WTC11 (cell line): Measurements from ENCODE around the gene FAM50A. TPM values are rescaled to one million over a fixed set of nuclear protein-coding genes. Genes with fewer than 3 reads are reported as not detected.

Experiments used
- AFF4 ChIP-seq: sonication (generic); formaldehyde crosslinking; IDR thresholded peaks from 2 replicates; pipeline ENCODE4 v1.8.1; 2023; ENCODE audit warnings: mild to moderate bottlenecking, missing genetic modification reagents, borderline replicate concordance
- E2F4 ChIP-seq: sonication (generic); formaldehyde crosslinking; IDR thresholded peaks from 2 replicates; pipeline ENCODE4 v1.8.1; 2022; ENCODE audit warnings: low read depth, mild to moderate bottlenecking, moderate library complexity, missing genetic modification reagents, borderline replicate concordance
- EMX1 ChIP-seq: fragments of 250-450 bp; sonication (Bioruptor Pico); IDR thresholded peaks from 2 replicates; pipeline ENCODE4 v1.8.0; 2021; ENCODE audit warnings: mild to moderate bottlenecking
- FOXK1 ChIP-seq: sonication (generic); formaldehyde crosslinking; IDR thresholded peaks from 2 replicates; pipeline ENCODE4 v1.8.0; 2022; ENCODE audit warnings: mild to moderate bottlenecking, moderate library complexity, missing genetic modification reagents
- GABPB1 ChIP-seq: sonication (generic); formaldehyde crosslinking; IDR thresholded peaks from 2 replicates; pipeline ENCODE4 v1.8.1; 2023; ENCODE audit warnings: mild to moderate bottlenecking, missing genetic modification reagents
- JAZF1 ChIP-seq: fragments of 250-450 bp; sonication (Bioruptor Pico); IDR thresholded peaks from 2 replicates; pipeline ENCODE4 v1.9.0; 2021; ENCODE audit warnings: moderate library complexity, mild to moderate bottlenecking, inconsistent platforms
- JUN ChIP-seq: sonication (generic); formaldehyde crosslinking; IDR thresholded peaks from 2 replicates; pipeline ENCODE4 v1.8.0; 2023; ENCODE audit warnings: mild to moderate bottlenecking, missing genetic modification reagents
- MLX ChIP-seq: sonication (generic); formaldehyde crosslinking; IDR thresholded peaks from 2 replicates; pipeline ENCODE4 v1.8.1; 2023; ENCODE audit warnings: mild to moderate bottlenecking, missing genetic modification reagents, moderate library complexity
- MXD4 ChIP-seq: fragments of 250-450 bp; sonication (Bioruptor Pico); IDR thresholded peaks from 2 replicates; pipeline ENCODE4 v1.8.0; 2021; ENCODE audit warnings: mild to moderate bottlenecking, moderate library complexity, borderline replicate concordance
- NFE2L1 ChIP-seq: sonication (generic); formaldehyde crosslinking; IDR thresholded peaks from 2 replicates; pipeline ENCODE4 v1.8.1; 2023; ENCODE audit warnings: missing genetic modification reagents
- NFYB ChIP-seq: sonication (generic); formaldehyde crosslinking; conservative IDR thresholded peaks from 2 replicates; pipeline ENCODE4 v1.8.0; 2022; ENCODE audit warnings: low read depth, missing genetic modification reagents
- NR2C2 ChIP-seq: sonication (generic); formaldehyde crosslinking; IDR thresholded peaks from 2 replicates; pipeline ENCODE4 v1.8.0; 2022; ENCODE audit warnings: mild to moderate bottlenecking, missing genetic modification reagents
- OVOL2 ChIP-seq: fragments of 250-450 bp; sonication (Bioruptor Pico); IDR thresholded peaks from 2 replicates; pipeline ENCODE4 v1.9.0; 2021; ENCODE audit warnings: mild to moderate bottlenecking, borderline replicate concordance
- RORB ChIP-seq: fragments of 250-450 bp; sonication (Bioruptor Pico); IDR thresholded peaks from 2 replicates; pipeline ENCODE4 v1.9.0; 2021; ENCODE audit warnings: mild to moderate bottlenecking
- TP53 ChIP-seq: sonication (generic); formaldehyde crosslinking; IDR thresholded peaks from 2 replicates; pipeline ENCODE4 v1.8.1; 2023; ENCODE audit warnings: mild to moderate bottlenecking, missing genetic modification reagents
- ZNF263 ChIP-seq: sonication (generic); formaldehyde crosslinking; IDR thresholded peaks from 2 replicates; pipeline ENCODE4 v1.8.1; 2022; ENCODE audit warnings: low read depth, mild to moderate bottlenecking, moderate library complexity, missing genetic modification reagents
- ZNF423 ChIP-seq: fragments of 250-450 bp; sonication (Bioruptor Pico); IDR thresholded peaks from 2 replicates; pipeline ENCODE4 v2.1.2; 2022; ENCODE audit warnings: mild to moderate bottlenecking, moderate library complexity
- ZNF425 ChIP-seq: fragments of 250-450 bp; sonication (Bioruptor Pico); conservative IDR thresholded peaks from 2 replicates; pipeline ENCODE4 v1.9.0; 2021; ENCODE audit warnings: mild to moderate bottlenecking
- total RNA-seq: library from RNA; stranded (reverse); gene quantifications from 3 replicates; pipeline ENCODE4 v1.2.3, GENCODE V29; 2021
- TF ChIP-seq, protein P1 (sequence below): sonication (generic); formaldehyde crosslinking; IDR thresholded peaks from 2 replicates; pipeline ENCODE4 v1.8.0; 2023; ENCODE audit warnings: missing genetic modification reagents, mild to moderate bottlenecking, borderline replicate concordance
- TF ChIP-seq, protein P2 (sequence below): sonication (generic); formaldehyde crosslinking; IDR thresholded peaks from 2 replicates; pipeline ENCODE4 v1.8.0; 2022; ENCODE audit warnings: mild to moderate bottlenecking, missing genetic modification reagents
- TF ChIP-seq, protein P3 (sequence below): fragments of 250-450 bp; sonication (Bioruptor Pico); IDR thresholded peaks from 2 replicates; pipeline ENCODE4 v1.8.0; 2021; ENCODE audit warnings: mild to moderate bottlenecking

Gene FAM50A
- total RNA-seq, 1 experiment from 2014 or later = 50.2 TPM

DNA sequence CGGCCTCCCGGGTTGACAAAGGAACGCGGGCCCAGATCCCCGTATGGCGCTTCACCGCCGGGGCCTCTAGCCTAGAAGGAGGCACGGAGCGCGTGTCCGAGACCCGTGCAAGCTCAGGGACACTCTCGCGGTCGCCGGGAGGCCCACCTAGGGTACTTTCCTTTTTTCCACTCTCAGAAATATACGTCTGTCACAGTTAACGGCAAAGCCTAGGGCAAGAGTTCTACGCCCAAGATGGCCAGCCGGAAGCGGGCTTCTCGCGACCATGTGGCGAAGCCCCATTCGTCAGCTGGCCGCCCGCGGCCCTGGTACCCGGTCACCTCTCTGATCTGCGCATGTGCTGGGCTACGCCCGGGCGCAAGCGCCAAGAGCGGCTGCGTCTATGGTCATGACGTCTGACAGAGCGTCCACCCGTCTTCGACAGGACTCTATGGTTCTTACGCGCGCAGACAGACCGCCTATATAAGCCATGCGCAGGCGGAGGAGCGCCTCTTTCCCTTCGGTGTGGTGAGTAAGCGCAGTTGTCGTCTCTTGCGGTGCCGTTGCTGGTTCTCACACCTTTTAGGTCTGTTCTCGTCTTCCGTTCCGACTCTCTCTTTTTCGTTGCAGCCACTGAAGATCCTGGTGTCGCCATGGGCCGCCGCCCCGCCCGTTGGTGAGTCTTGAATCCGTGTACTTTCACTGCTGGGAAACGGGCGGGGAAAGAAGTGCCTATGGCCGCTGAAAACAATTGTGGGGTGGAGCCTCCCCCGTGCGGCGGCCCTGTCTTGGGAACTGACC lies 45.9 kb upstream of the FAM50A start, which contains the start of gene RPL10 (continued):
- TF ChIP-seq, protein P1, sequence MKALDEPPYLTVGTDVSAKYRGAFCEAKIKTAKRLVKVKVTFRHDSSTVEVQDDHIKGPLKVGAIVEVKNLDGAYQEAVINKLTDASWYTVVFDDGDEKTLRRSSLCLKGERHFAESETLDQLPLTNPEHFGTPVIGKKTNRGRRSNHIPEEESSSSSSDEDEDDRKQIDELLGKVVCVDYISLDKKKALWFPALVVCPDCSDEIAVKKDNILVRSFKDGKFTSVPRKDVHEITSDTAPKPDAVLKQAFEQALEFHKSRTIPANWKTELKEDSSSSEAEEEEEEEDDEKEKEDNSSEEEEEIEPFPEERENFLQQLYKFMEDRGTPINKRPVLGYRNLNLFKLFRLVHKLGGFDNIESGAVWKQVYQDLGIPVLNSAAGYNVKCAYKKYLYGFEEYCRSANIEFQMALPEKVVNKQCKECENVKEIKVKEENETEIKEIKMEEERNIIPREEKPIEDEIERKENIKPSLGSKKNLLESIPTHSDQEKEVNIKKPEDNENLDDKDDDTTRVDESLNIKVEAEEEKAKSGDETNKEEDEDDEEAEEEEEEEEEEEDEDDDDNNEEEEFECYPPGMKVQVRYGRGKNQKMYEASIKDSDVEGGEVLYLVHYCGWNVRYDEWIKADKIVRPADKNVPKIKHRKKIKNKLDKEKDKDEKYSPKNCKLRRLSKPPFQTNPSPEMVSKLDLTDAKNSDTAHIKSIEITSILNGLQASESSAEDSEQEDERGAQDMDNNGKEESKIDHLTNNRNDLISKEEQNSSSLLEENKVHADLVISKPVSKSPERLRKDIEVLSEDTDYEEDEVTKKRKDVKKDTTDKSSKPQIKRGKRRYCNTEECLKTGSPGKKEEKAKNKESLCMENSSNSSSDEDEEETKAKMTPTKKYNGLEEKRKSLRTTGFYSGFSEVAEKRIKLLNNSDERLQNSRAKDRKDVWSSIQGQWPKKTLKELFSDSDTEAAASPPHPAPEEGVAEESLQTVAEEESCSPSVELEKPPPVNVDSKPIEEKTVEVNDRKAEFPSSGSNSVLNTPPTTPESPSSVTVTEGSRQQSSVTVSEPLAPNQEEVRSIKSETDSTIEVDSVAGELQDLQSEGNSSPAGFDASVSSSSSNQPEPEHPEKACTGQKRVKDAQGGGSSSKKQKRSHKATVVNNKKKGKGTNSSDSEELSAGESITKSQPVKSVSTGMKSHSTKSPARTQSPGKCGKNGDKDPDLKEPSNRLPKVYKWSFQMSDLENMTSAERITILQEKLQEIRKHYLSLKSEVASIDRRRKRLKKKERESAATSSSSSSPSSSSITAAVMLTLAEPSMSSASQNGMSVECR = 0 out of 2 replicates have a peak, but pooled peaks have one; percentile 35
- TF ChIP-seq AFF4 (CRISPR knock-in tag) = no peak
- no peak for TF ChIP-seq MXD4 (CRISPR knock-in tag)
- TF ChIP-seq, protein P2, sequence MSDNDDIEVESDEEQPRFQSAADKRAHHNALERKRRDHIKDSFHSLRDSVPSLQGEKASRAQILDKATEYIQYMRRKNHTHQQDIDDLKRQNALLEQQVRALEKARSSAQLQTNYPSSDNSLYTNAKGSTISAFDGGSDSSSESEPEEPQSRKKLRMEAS (CRISPR knock-in tag) = peak; percentile 89
- no peak for TF ChIP-seq OVOL2 (CRISPR knock-in tag)
- TF ChIP-seq, protein P3, sequence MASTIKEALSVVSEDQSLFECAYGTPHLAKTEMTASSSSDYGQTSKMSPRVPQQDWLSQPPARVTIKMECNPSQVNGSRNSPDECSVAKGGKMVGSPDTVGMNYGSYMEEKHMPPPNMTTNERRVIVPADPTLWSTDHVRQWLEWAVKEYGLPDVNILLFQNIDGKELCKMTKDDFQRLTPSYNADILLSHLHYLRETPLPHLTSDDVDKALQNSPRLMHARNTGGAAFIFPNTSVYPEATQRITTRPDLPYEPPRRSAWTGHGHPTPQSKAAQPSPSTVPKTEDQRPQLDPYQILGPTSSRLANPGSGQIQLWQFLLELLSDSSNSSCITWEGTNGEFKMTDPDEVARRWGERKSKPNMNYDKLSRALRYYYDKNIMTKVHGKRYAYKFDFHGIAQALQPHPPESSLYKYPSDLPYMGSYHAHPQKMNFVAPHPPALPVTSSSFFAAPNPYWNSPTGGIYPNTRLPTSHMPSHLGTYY (CRISPR knock-in tag) = no peak
- TF ChIP-seq RORB (CRISPR knock-in tag) = no peak
- TF ChIP-seq NR2C2 (CRISPR knock-in tag) = no peak
- TF ChIP-seq FOXK1 (CRISPR knock-in tag) = peak; percentile 62; the same call in 1 of the 2 replicates
- no peak for TF ChIP-seq NFYB (CRISPR knock-in tag)
- TF ChIP-seq ZNF425 (CRISPR knock-in tag) = no peak; the same call in 1 of the 2 replicates
- no peak; the same call in 1 of the 2 replicates for TF ChIP-seq JUN (CRISPR knock-in tag)
- no peak for TF ChIP-seq MLX
- TF ChIP-seq GABPB1 (CRISPR knock-in tag) = peak; percentile 52; the same call in 1 of the 2 replicates
- TF ChIP-seq EMX1 (CRISPR knock-in tag) = no peak
- TF ChIP-seq TP53 (CRISPR knock-in tag) = no peak
- TF ChIP-seq JAZF1 (CRISPR knock-in tag) = no peak
- no peak for TF ChIP-seq E2F4 (CRISPR knock-in tag)
- no peak for TF ChIP-seq ZNF263 (CRISPR knock-in tag)
- no peak for TF ChIP-seq ZNF423
- no peak for TF ChIP-seq NFE2L1 (CRISPR knock-in tag)
